Parathyroid adenoma (tissue), 2 donors: ENCODE results near the gene CFDP1.
A peak's percentile ranks its signal among the peaks of the same experiment; 100 is the strongest.

Experiments
- H2AFZ ChIP-seq: fragments of 300-600 bp; sonication (generic); one replicate; pipeline ENCODE4 v1.7.0; 2017; ENCODE audit warnings: antibody characterized with exemption, mild to moderate bottlenecking
- H3K27ac ChIP-seq: fragments of 300-600 bp; sonication (generic); one replicate; pipeline ENCODE4 v1.7.0; 2017
- H3K27me3 ChIP-seq: fragments of 300-600 bp; sonication (generic); one replicate; pipeline ENCODE4 v1.7.0; 2017; ENCODE audit warnings: low read length; ENCODE audit not compliant: control insufficient read depth, insufficient read depth
- H3K36me3 ChIP-seq: fragments of 300-600 bp; sonication (generic); one replicate; pipeline ENCODE4 v1.7.0; 2017; ENCODE audit warnings: low read length; ENCODE audit not compliant: control insufficient read depth, insufficient read depth
- H3K4me1 ChIP-seq: fragments of 300-600 bp; sonication (generic); one replicate; pipeline ENCODE4 v1.7.0; 2017; ENCODE audit warnings: control low read depth
- H3K4me2 ChIP-seq: fragments of 300-600 bp; sonication (generic); one replicate; pipeline ENCODE4 v1.7.0; 2017; ENCODE audit warnings: low read length
- H3K4me3 ChIP-seq: fragments of 300-600 bp; sonication (generic); one replicate; pipeline ENCODE4 v1.7.0; 2017; ENCODE audit warnings: low read depth, low read length
- H3K79me2 ChIP-seq: fragments of 300-600 bp; sonication (generic); one replicate; pipeline ENCODE4 v1.7.0; 2017; ENCODE audit warnings: control low read depth
- H3K9ac ChIP-seq: fragments of 300-600 bp; sonication (generic); one replicate; pipeline ENCODE4 v1.7.0; 2017; ENCODE audit warnings: mild to moderate bottlenecking
- H3K9me3 ChIP-seq: fragments of 300-600 bp; sonication (generic); one replicate; pipeline ENCODE4 v1.7.0; 2017; ENCODE audit warnings: low read length; ENCODE audit not compliant: control insufficient read depth
- CTCF ChIP-seq: fragments of 300-600 bp; sonication (generic); IDR thresholded peaks from one replicate; pipeline ENCODE4 v1.7.0; 2017; ENCODE audit warnings: antibody characterized with exemption, mild to moderate bottlenecking
- donor health status: primary hyperparathyroidism.

Gene CFDP1

GRCh38 chr16:75387951-75388350, 45.4 kb downstream of the CFDP1 start:
- no peaks in the 10 kb centered on the region for H3K36me3 ChIP-seq
- no peaks in the 10 kb centered on the region for H3K9me3 ChIP-seq
- H3K27me3 ChIP-seq, result no peaks in the 10 kb centered on the region
- H3K4me1 ChIP-seq, result no peaks in the 10 kb centered on the region
- H2AFZ ChIP-seq, result no peak overlapping the region
- no peak for TF ChIP-seq CTCF
- peaks cover 2% of the 10 kb centered on the region for H3K79me2 ChIP-seq
- no peak overlapping the region for H3K9ac ChIP-seq
- H3K27ac ChIP-seq, result no peak overlapping the region
- no peak overlapping the region for H3K4me2 ChIP-seq
- H3K4me3 ChIP-seq, result no peak overlapping the region

- Histone ChIP-seq H3K27ac (no peak overlapping the region), H2AFZ (no peak overlapping the region), H3K4me1 (no peaks in the 10 kb centered on the region), H3K36me3 (no peaks in the 10 kb centered on the region), H3K9me3 (no peaks in the 10 kb centered on the region), H3K79me2 (peaks cover 2% of the 10 kb centered on the region), H3K9ac (no peak overlapping the region), H3K4me2 (no peak overlapping the region), H3K27me3 (no peaks in the 10 kb centered on the region), H3K4me3 (no peak overlapping the region)
- peak; percentile 73 for TF ChIP-seq CTCF
These were observed 47.7 kb downstream of the CFDP1 start for GRCh38 chr16:75385507-75386152.

GRCh38 chr16:75383141-75383540, 50.2 kb downstream of the CFDP1 start:
- Histone ChIP-seq H3K79me2 (peaks cover 2% of the 10 kb centered on the region), H3K4me1 (no peaks in the 10 kb centered on the region), H3K27ac (no peak overlapping the region), H2AFZ (no peak overlapping the region), H3K4me3 (no peak overlapping the region), H3K27me3 (no peaks in the 10 kb centered on the region), H3K9ac (no peak overlapping the region), H3K36me3 (no peaks in the 10 kb centered on the region), H3K4me2 (no peak overlapping the region), H3K9me3 (no peaks in the 10 kb centered on the region)
- TF ChIP-seq CTCF, result no peak

GRCh38 chr16:75382611-75383010, 50.7 kb downstream of the CFDP1 start:
- no peaks in the 10 kb centered on the region for H3K4me1 ChIP-seq
- no peaks in the 10 kb centered on the region for H3K36me3 ChIP-seq
- H2AFZ ChIP-seq, result no peak overlapping the region
- H3K27ac ChIP-seq, result no peak overlapping the region
- H3K9me3 ChIP-seq, result no peaks in the 10 kb centered on the region
- TF ChIP-seq CTCF, result no peak
- H3K9ac ChIP-seq, result no peak overlapping the region
- no peaks in the 10 kb centered on the region for H3K27me3 ChIP-seq
- H3K79me2 ChIP-seq, result peaks cover 2% of the 10 kb centered on the region
- H3K4me3 ChIP-seq, result no peak overlapping the region
- H3K4me2 ChIP-seq, result no peak overlapping the region

- Histone ChIP-seq H2AFZ (no peak overlapping the region), H3K9ac (no peak overlapping the region), H3K36me3 (no peaks in the 10 kb centered on the region), H3K27ac (no peak overlapping the region), H3K79me2 (peaks cover 4% of the 10 kb centered on the region), H3K9me3 (no peaks in the 10 kb centered on the region), H3K4me3 (no peak overlapping the region), H3K27me3 (no peaks in the 10 kb centered on the region), H3K4me1 (no peaks in the 10 kb centered on the region), H3K4me2 (peak overlapping the region; percentile 2)
- no peak for TF ChIP-seq CTCF
These were observed 52.4 kb downstream of the CFDP1 start for GRCh38 chr16:75380870-75381269.
